ENCODE measurements around the gene KAT2B. TPM values are rescaled to one million over a fixed set of nuclear protein-coding genes. Genes with fewer than 3 reads are reported as not detected.

KAT2B gene
- total and polyA plus RNA-seq, 2 of the 8 experiments (the other 6 are each of a cell fraction or from before 2014, with no cell fraction given): 0.24 to 0.91 TPM

DNA sequence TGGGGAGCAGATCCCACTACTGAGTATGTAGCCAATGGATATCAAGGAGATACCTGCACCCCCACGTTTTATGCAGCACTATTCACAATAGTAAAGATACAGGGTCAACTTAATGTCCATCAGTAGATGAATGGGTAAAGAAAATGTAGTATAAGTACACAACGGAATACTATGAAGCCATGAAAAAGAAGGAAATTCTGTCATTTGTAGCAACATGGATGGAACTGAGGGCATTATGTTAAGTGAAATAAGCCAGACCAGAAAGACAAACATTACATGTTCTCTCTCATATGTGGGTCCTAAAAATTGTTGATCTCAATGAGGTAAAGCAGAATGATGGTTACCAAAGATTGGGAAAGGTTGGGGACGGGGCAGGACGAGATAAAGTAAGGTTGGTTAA is 42.7 kb upstream of the KAT2B start:
- Histone ChIP-seq H2BK120ac (replicated peaks; ENCODE audit: low read depth, low read length) (no peak overlapping the region), H3K4me2 (ENCODE audit: insufficient read depth in 1 of 2, low read depth in 2 of 2, low read length in 2 of 2) (no peak overlapping the region)
- TF ChIP-seq SAP30 (IDR thresholded peaks at IDR 0.05; ENCODE audit: insufficient read depth, insufficient replicate concordance, low read length) (no peak), CEBPB (IDR thresholded peaks at IDR 0.05; ENCODE audit: low read depth, low read length) (no peak), RFX5 (IDR thresholded peaks at IDR 0.05; ENCODE audit: borderline replicate concordance, low read depth, low read length) (no peak), CREB1 (IDR thresholded peaks at IDR 0.05) (no peak), FOSL1 (IDR thresholded peaks at IDR 0.05; ENCODE audit: insufficient read depth, low read depth, low read length) (no peak), KDM5A (IDR thresholded peaks at IDR 0.05; ENCODE audit: low read length) (no peak), PHF8 (conservative IDR thresholded peaks at IDR 0.05; ENCODE audit: low read depth, low read length) (no peak), HDAC2 (IDR thresholded peaks at IDR 0.05; ENCODE audit: borderline replicate concordance in 1 of 2, low read depth in 2 of 2, low read length in 2 of 2) (no peak), SP2 (IDR thresholded peaks at IDR 0.05; ENCODE audit: low read length) (no peak), TCF12 (IDR thresholded peaks at IDR 0.05; ENCODE audit: low read depth, low read length) (no peak), RBBP5 (IDR thresholded peaks at IDR 0.05; ENCODE audit: borderline replicate concordance, low read depth, low read length) (no peak)
- TF ChIP-seq, protein P1, sequence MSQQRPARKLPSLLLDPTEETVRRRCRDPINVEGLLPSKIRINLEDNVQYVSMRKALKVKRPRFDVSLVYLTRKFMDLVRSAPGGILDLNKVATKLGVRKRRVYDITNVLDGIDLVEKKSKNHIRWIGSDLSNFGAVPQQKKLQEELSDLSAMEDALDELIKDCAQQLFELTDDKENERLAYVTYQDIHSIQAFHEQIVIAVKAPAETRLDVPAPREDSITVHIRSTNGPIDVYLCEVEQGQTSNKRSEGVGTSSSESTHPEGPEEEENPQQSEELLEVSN (IDR thresholded peaks at IDR 0.05): no peak

More for the DNA sequence above, 42.7 kb upstream of the KAT2B start:
- Histone ChIP-seq H2AFZ (ENCODE audit: low read length) (no peak overlapping the region), H3K79me2 (ENCODE audit: control insufficient read depth in 1 of 2, insufficient read depth in 2 of 2, low read length in 2 of 2) (no peaks in the 10 kb centered on the region), H2BK15ac (ENCODE audit: low read length) (no peak overlapping the region), H4K5ac (ENCODE audit: insufficient read length, low read depth, low read length) (no peak overlapping the region), H3K79me1 (ENCODE audit: low read depth, low read length) (no peaks in the 10 kb centered on the region), H3K56ac (replicated peaks; ENCODE audit: insufficient read length, low read depth, low read length) (no peak overlapping the region), H3K27ac (ENCODE audit: low read depth, low read length) (no peak overlapping the region), H3K9me3 (ENCODE audit: insufficient read depth in 2 of 2, low read depth in 1 of 2, low read length in 1 of 2) (no peaks in the 10 kb centered on the region), H4K8ac (ENCODE audit: extremely low read depth, insufficient read depth, low read length) (no peak overlapping the region), H2AK5ac (ENCODE audit: low read depth, low read length) (no peak overlapping the region), H3K14ac (ENCODE audit: insufficient read length) (no peak overlapping the region), H4K20me1 (replicated peaks in 1 of 2; ENCODE audit: control insufficient read depth in 1 of 2, insufficient read depth in 2 of 2, low read length in 2 of 2) (no peaks in the 10 kb centered on the region), H3K23ac (ENCODE audit: insufficient read length) (no peak overlapping the region), H2BK20ac (ENCODE audit: low read length) (no peak overlapping the region), H3K18ac (ENCODE audit: extremely low read depth, low read length) (no peak overlapping the region), H3K4ac (replicated peaks; ENCODE audit: insufficient read length, low read depth, low read length) (no peak overlapping the region), H3K4me1 (replicated peaks in 1 of 4; ENCODE audit: control insufficient read depth in 3 of 4, insufficient read depth in 4 of 4, low read length in 3 of 4) (no peaks in the 10 kb centered on the region), H3K4me3 (ENCODE audit: extremely low read depth in 1 of 4, insufficient read depth in 2 of 4, low read depth in 3 of 4, low read length in 4 of 4) (no peak overlapping the region), H3K9ac (replicated peaks in 1 of 4; ENCODE audit: extremely low read depth in 1 of 4, low read depth in 3 of 4, low read length in 3 of 4) (no peak overlapping the region), H2BK12ac (ENCODE audit: low read depth, low read length) (no peak overlapping the region), H3K27me3 (replicated peaks in 1 of 4; ENCODE audit: control insufficient read depth in 3 of 4, extremely low read depth in 1 of 4, insufficient read depth in 3 of 4, low read length in 3 of 4) (no peaks in the 10 kb centered on the region), H4K91ac (replicated peaks; ENCODE audit: insufficient read length, low read length) (no peak overlapping the region), H2BK5ac (ENCODE audit: low read depth, low read length) (no peak overlapping the region), H3K23me2 (ENCODE audit: low read depth, low read length) (no peaks in the 10 kb centered on the region), H3K36me3 (ENCODE audit: control insufficient read depth in 2 of 4, insufficient read depth in 4 of 4, low read length in 3 of 4) (no peaks in the 10 kb centered on the region)
- DNase-seq (ENCODE audit: low read depth in 1 of 2, low spot score in 2 of 2) (no peak), FAIRE-seq (no peak)
- ChIA-PET POLR2A (ENCODE audit: partially characterized antibody) (no interaction called here), CTCF (ENCODE audit: partially characterized antibody) (no interaction called here)
- WGBS, 2 experiments (ENCODE audit: extremely low coverage in 1 of 2, insufficient coverage in 1 of 2, insufficient read length in 1 of 2, insufficient replicate concordance in 2 of 2, low coverage in 1 of 2, low lambda C conversion rate in 2 of 2, missing lambda C conversion rate in 1 of 2): 85% methylated on average over 4 of the region's 4 CpGs; no CpG with 5 or more reads in 1 of the 2 experiments
